HepG2 (cell line): ENCODE results near the gene CCDC59. TPM values are rescaled to one million over a fixed set of nuclear protein-coding genes. Genes with fewer than 3 reads are reported as not detected.
A peak's percentile ranks its signal among the peaks of the same experiment; 100 is the strongest.

ENCODE experiments used
- ATAC-seq: fragments of 200-7000 bp; cut with Tn5 transposase; 3 replicates; pipeline ENCODE4 v1.9.1; 2020; ENCODE audit warnings: mild to moderate bottlenecking, moderate library complexity
- BruUV-seq: library from RNA; stranded (reverse); fragments of 400-500 nt; replicated peaks from 2 replicates; lab custom pipeline; 2021; lab: Mats Ljungman, UMichigan
- CTCF ChIA-PET: fragments of 300-600 bp; formaldehyde crosslinking; extraction: SDS; loops from one replicate; lab custom pipeline; 2021; ENCODE audit warnings: low total read pairs, inconsistent platforms, low intra/inter-chr PET ratio; lab: Yijun Ruan, JAX
- POLR2A ChIA-PET: fragments of 350-600 bp; sonication (Branson Sonifier 250); formaldehyde crosslinking; loops from one replicate; lab custom pipeline; 2020; ENCODE audit warnings: antibody characterized with exemption, inconsistent platforms; lab: Yijun Ruan, JAX
- DNase-seq: peaks from one replicate; pipeline ENCODE4 v3.0.0-alpha.2; 2015; ENCODE audit warnings: low spot score
- FAIRE-seq: peaks from 3 replicates; lab custom pipeline; 2011; peaks lifted over from hg19 to GRCh38; lab: Jason Lieb, UNC
- H2AFZ ChIP-seq: one replicate; pipeline ENCODE4 v1.6.1; 2011; ENCODE audit warnings: low read length, inconsistent platforms
- H3K27ac ChIP-seq: fragments of 300-600 bp; 3 replicates; pipeline ENCODE4 v1.8.0; 2011; ENCODE audit warnings: mixed run types, mild to moderate bottlenecking, mixed read lengths, low read length, inconsistent platforms; ENCODE audit not compliant: insufficient read depth; ENCODE audit errors: extremely low read length
- H3K27me3 ChIP-seq, 2 experiments: fragments of 200-600 bp in 1 of 2; 2 replicates in 1 of 2; 3 replicates in 1 of 2; pipeline versions ENCODE4 v1.6.0 to v1.8.0; 2011; ENCODE audit warnings: low read length in 2 of 2, mild to moderate bottlenecking in 2 of 2, moderate library complexity in 2 of 2, inconsistent platforms in 1 of 2; ENCODE audit not compliant: insufficient read depth in 2 of 2, control insufficient read depth in 1 of 2
- H3K36me3 ChIP-seq, 2 experiments: fragments of 200-600 bp in 1 of 2; replicated peaks in 1 of 2; 2 replicates in 1 of 2; 3 replicates in 1 of 2; pipeline versions ENCODE4 v1.5.1 to v1.8.0; 2011; ENCODE audit warnings: low read length in 2 of 2, inconsistent platforms in 1 of 2; ENCODE audit not compliant: insufficient read depth in 2 of 2, control insufficient read depth in 1 of 2
- H3K4me1 ChIP-seq: 2 replicates; pipeline ENCODE4 v1.5.1; 2012; ENCODE audit warnings: low read length, inconsistent platforms; ENCODE audit not compliant: insufficient read depth
- H3K4me2 ChIP-seq: 2 replicates; pipeline ENCODE4 v1.6.0; 2011; ENCODE audit warnings: low read depth, low read length, inconsistent platforms
- H3K4me3 ChIP-seq, 3 experiments: fragments of 200-600 bp in 1 of 3; sonication (generic), shearing (Covaris generic) in 1 of 3; replicated peaks in 1 of 3; 2 replicates each; pipeline ENCODE4 v1.5.1; 2011 to 2016; ENCODE audit warnings: low read length in 3 of 3, inconsistent platforms in 2 of 3, low read depth in 2 of 3, mild to moderate bottlenecking in 2 of 3, control low read depth in 1 of 3, mixed read lengths in 1 of 3; ENCODE audit not compliant: insufficient read depth in 1 of 3
- H3K79me2 ChIP-seq: one replicate; pipeline ENCODE4 v1.6.1; 2011; ENCODE audit warnings: low read length, inconsistent platforms; ENCODE audit not compliant: insufficient read depth
- H3K9ac ChIP-seq: 2 replicates; pipeline ENCODE4 v1.6.0; 2011; ENCODE audit warnings: mild to moderate bottlenecking, low read depth, low read length, inconsistent platforms; ENCODE audit not compliant: insufficient read depth
- H3K9me3 ChIP-seq: 2 replicates; pipeline ENCODE4 v1.5.1; 2012; ENCODE audit warnings: mild to moderate bottlenecking, low read length
- H4K20me1 ChIP-seq: 2 replicates; pipeline ENCODE4 v1.6.0; 2011; ENCODE audit warnings: inconsistent platforms, mild to moderate bottlenecking, low read length, moderate library complexity; ENCODE audit not compliant: insufficient read depth
- FOXJ3 ChIP-seq: sonication (generic); formaldehyde crosslinking; IDR thresholded peaks from 2 replicates; pipeline ENCODE4 v1.4.0; 2020; ENCODE audit warnings: missing genetic modification reagents, mild to moderate bottlenecking, borderline replicate concordance
- TARDBP ChIP-seq: sonication (generic); formaldehyde crosslinking; IDR thresholded peaks from 2 replicates; pipeline ENCODE4 v1.8.0; 2022; ENCODE audit warnings: mild to moderate bottlenecking, missing genetic modification reagents
- WGBS: methylation state at CpG from one replicate; pipeline ENCODE4 v1.1.6; 2017; ENCODE audit warnings: low lambda C conversion rate; 5-methylcytosine and 5-hydroxymethylcytosine counted together
- in situ Hi-C: cut with HindIII; loops from 2 replicates; pipeline ENCODE4 v1.10.0; 2017; ENCODE audit warnings: low pct_unique_long_range_greater_than_20kb; ENCODE audit not compliant: extremely low pct_ligation_motif_present
- intact Hi-C: fragments of 100-400 bp; cut with micrococcal nuclease; formaldehyde crosslinking; loops from one replicate; pipeline ENCODE4 v1.10.0; 2022; ENCODE audit not compliant: unreplicated experiment
- polyA plus RNA-seq, 8 experiments: library from polyadenylated mRNA; depleted of rRNA in 3 of 8; stranded (reverse) in 7 of 8; unstranded in 1 of 8; fragments of >200 nt; fragmentation: Illumina TruSeq in 4 of 8; extraction: Trizol in 4 of 8; gene quantifications; 2 replicates each; pipeline versions ENCODE4 v1.2.1 to v1.2.3, GENCODE V29; 2011 to 2016; ENCODE audit warnings: low read depth in 4 of 8, missing spikeins in 1 of 8, mixed read lengths in 1 of 8; ENCODE audit not compliant: insufficient read depth in 1 of 8
- total RNA-seq, 5 experiments: library from RNA; depleted of rRNA; stranded (reverse); fragments of >200 nt; fragmentation: Illumina TruSeq; extraction: Trizol; gene quantifications; 2 replicates each; pipeline ENCODE4 v1.2.3, GENCODE V29; 2016; ENCODE audit warnings: low read depth in 1 of 5
- TF ChIP-seq, protein P1 (sequence below): sonication (generic); formaldehyde crosslinking; IDR thresholded peaks from 2 replicates; pipeline ENCODE4 v1.5.0; 2020; ENCODE audit warnings: missing genetic modification reagents
- TF ChIP-seq, protein P2 (sequence below): sonication (generic); formaldehyde crosslinking; IDR thresholded peaks from 2 replicates; pipeline ENCODE4 v1.8.1; 2023; ENCODE audit warnings: missing genetic modification reagents, inconsistent platforms, borderline replicate concordance

CCDC59 gene
- total and polyA plus RNA-seq, 2 of the 13 experiments (the other 11 are each of a cell fraction or from before 2014, with no cell fraction given): 16.1 to 81.3 TPM

DNA sequence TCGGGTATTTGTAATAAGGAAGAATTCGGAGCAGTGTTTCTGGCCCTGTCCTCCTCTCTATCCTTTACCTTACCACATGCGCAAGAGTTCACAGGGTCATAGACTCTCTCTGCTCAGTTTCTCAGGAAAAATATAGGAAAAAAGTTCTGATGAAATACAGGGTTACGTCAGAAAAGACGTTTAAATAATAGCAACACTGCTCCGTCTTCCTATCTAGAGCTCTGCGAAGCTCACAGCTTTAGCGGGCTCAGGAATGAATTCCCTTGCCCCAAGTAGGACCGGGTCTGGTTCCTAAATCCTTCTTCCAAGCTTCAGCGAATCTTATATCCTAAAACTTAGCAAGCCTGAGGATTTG lies 365 bp downstream of the CCDC59 start:
- H3K9me3 ChIP-seq: no peaks in the 10 kb centered on the region
- H3K4me2 ChIP-seq: peak overlapping the region; percentile 90
- TSS peak; percentile 57 for BruUV-seq
- H3K79me2 ChIP-seq: peaks cover 39% of the 10 kb centered on the region
- TF ChIP-seq, protein P1, sequence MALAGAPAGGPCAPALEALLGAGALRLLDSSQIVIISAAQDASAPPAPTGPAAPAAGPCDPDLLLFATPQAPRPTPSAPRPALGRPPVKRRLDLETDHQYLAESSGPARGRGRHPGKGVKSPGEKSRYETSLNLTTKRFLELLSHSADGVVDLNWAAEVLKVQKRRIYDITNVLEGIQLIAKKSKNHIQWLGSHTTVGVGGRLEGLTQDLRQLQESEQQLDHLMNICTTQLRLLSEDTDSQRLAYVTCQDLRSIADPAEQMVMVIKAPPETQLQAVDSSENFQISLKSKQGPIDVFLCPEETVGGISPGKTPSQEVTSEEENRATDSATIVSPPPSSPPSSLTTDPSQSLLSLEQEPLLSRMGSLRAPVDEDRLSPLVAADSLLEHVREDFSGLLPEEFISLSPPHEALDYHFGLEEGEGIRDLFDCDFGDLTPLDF (CRISPR knock-in tag): no peak
- TF ChIP-seq, protein P2, sequence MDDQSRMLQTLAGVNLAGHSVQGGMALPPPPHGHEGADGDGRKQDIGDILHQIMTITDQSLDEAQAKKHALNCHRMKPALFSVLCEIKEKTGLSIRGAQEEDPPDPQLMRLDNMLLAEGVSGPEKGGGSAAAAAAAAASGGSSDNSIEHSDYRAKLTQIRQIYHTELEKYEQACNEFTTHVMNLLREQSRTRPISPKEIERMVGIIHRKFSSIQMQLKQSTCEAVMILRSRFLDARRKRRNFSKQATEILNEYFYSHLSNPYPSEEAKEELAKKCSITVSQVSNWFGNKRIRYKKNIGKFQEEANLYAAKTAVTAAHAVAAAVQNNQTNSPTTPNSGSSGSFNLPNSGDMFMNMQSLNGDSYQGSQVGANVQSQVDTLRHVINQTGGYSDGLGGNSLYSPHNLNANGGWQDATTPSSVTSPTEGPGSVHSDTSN (CRISPR knock-in tag): 0 out of 2 replicates have a peak, but pooled peaks have one; percentile 17
- TF ChIP-seq TARDBP (CRISPR knock-in tag) (no peak), FOXJ3 (CRISPR knock-in tag) (no peak)
- CTCF ChIA-PET: no interaction called here
- H2AFZ ChIP-seq: no peak overlapping the region
- H3K36me3 ChIP-seq: peaks cover 1 to 32% of the 10 kb centered on the region in 2 experiments; a peak in 3 of 5 replicates
- 2% methylated on average over 10 of the region's 10 CpGs for WGBS
- no peaks in the 10 kb centered on the region; the same call in 1 of the 2 replicates for H4K20me1 ChIP-seq
- FAIRE-seq: no peak
- ATAC-seq: no peak; the same call in 2 of the 3 replicates
- intact Hi-C loops (loop anchor here (10.0 kb wide), 1 partner anchor 713 kb away; no protein-coding TSS in a partner anchor), in situ Hi-C loops (no loop called here)
- DNase-seq: peak; percentile 13
- H3K4me1 ChIP-seq: peaks cover 30% of the 10 kb centered on the region
- H3K27me3 ChIP-seq: no peaks in the 10 kb centered on the region; a peak in 1 of 5 replicates
- H3K9ac ChIP-seq: peak overlapping the region; percentile 97
- POLR2A ChIA-PET: interaction anchor here (0.8 to 1.3 kb wide), 5 partner anchors 9 to 1580 kb away, joined by 3 to 6 read pairs (median 3); no protein-coding TSS in a partner anchor
- peak overlapping the region; percentile 98 for H3K27ac ChIP-seq
- peak overlapping the region; percentile 84 to 95 (median 94) for H3K4me3 ChIP-seq
